Ovary (tissue), 9 donors: ENCODE measurements around the gene COL5A2. TPM values are rescaled to one million over a fixed set of nuclear protein-coding genes. Genes with fewer than 3 reads are reported as not detected.

Experiments
- DNase-seq, 5 donors: peaks; one replicate each; pipeline ENCODE4 v3.0.0-alpha.2; 2019 to 2020
- H3K27ac ChIP-seq, 2 donors: fragments of 200-600 bp; one replicate each; pipeline versions ENCODE4 v1.5.1 to v1.8.0; 2019 to 2022
- H3K27me3 ChIP-seq: fragments of 200-600 bp; one replicate; pipeline ENCODE4 v1.8.0; 2022
- H3K36me3 ChIP-seq: fragments of 200-600 bp; sonication (generic); one replicate; pipeline ENCODE4 v1.5.1; 2019
- H3K4me1 ChIP-seq: one replicate; pipeline ENCODE4 v1.8.1; 2013; ENCODE audit warnings: mild to moderate bottlenecking, moderate library complexity; ENCODE audit not compliant: insufficient read depth
- H3K4me3 ChIP-seq: fragments of 200-600 bp; sonication (generic); one replicate; pipeline ENCODE4 v1.5.1; 2017
- H3K9me3 ChIP-seq, 2 donors: fragments of 200-600 bp in 1 of 2; sonication (generic) in 1 of 2; one replicate each; pipeline versions ENCODE4 v1.5.1 to v1.8.1; 2013 to 2019; ENCODE audit warnings: mild to moderate bottlenecking in 1 of 2, moderate library complexity in 1 of 2
- CTCF ChIP-seq, 3 donors: fragments of 450-650 bp in 2 of 3; fragments of 200-600 bp in 1 of 3; IDR thresholded peaks; one replicate each; pipeline versions ENCODE4 v1.5.1 to v1.8.0; 2016 to 2022; ENCODE audit warnings: antibody characterized with exemption in 3 of 3, mild to moderate bottlenecking in 1 of 3
- EP300 ChIP-seq: sonication (generic); formaldehyde crosslinking; IDR thresholded peaks from one replicate; pipeline ENCODE4 v1.6.1; 2017; ENCODE audit warnings: antibody characterized with exemption
- POLR2A ChIP-seq: fragments of 450-650 bp; IDR thresholded peaks from one replicate; pipeline ENCODE4 v1.6.1; 2017; ENCODE audit warnings: antibody characterized with exemption, mild to moderate bottlenecking, moderate library complexity
- WGBS, 3 donors: extraction: QIAGEN DNeasy Blood & Tissue Kit in 1 of 3; methylation state at CpG; one replicate each; pipeline versions ENCODE4 v1.1.5 to v1.1.7; 2013 to 2017; 5-methylcytosine and 5-hydroxymethylcytosine counted together
- intact Hi-C, 4 donors: fragments of 100-400 bp; cut with DNase I; formaldehyde crosslinking; loops; one replicate each; pipeline versions ENCODE4 v1.11.0 to v1.15.1; 2022 to 2023
- polyA plus RNA-seq, 2 donors: library from polyadenylated mRNA; stranded (reverse); fragments of 200-250 nt in 1 of 2; fragments of 350-450 nt in 1 of 2; fragmentation: Illumina TruSeq in 1 of 2; extraction: RNeasy Lipid Tissue Mini Kit (QIAGEN cat#74804) in 1 of 2; gene quantifications; one replicate each; pipeline ENCODE4 v1.2.3, GENCODE V29; 2013 to 2014
- total RNA-seq, 7 donors: library from RNA; depleted of rRNA in 2 of 7; stranded (reverse); fragments of >200 nt in 2 of 7; fragmentation: NEBNext Ultra II Directional in 3 of 7; extraction: Animal tissue kit (Norgen Biotek cat#: 25700) in 3 of 7; gene quantifications; one replicate each; pipeline versions ENCODE4 v1.1.0 to v1.2.4, GENCODE V29; 2016 to 2023
- donor health status: DM: no; HTN: no; CAD: no; lungs with moderate emphysema.
- donor health status: DM: no; HTN: no; CAD: no.
- donor health status: Bipolar disorder and iron deficiency.
- donor health status: DM: yes; HTN: yes; CAD: no.
- donor health status: DM: no; HTN: no; CAD: no.
- donor health status: DM: yes; HTN: yes; CAD: no.

The COL5A2 gene
- total and polyA plus RNA-seq, 9 donors = 25.2 to 46.8 (median 31.7) TPM

GRCh38 chr2:189109921-189110397 is 69.6 kb downstream of the COL5A2 start:
- 78 to 85% (median 80%) methylated on average over 2 of the region's 2 CpGs for WGBS, 3 donors
- Histone ChIP-seq H3K27ac (no peak overlapping the region), H3K9me3 (no peaks in the 10 kb centered on the region), H3K4me1 (no peaks in the 10 kb centered on the region), H3K36me3 (no peaks in the 10 kb centered on the region), H3K4me3 (no peak overlapping the region), H3K27me3 (no peaks in the 10 kb centered on the region)
- intact Hi-C loops = loop anchor here in 2 of 4 donors (10.0 kb wide), 2 partner anchors 55 to 175 kb away; no protein-coding TSS in a partner anchor
- TF ChIP-seq CTCF (IDR thresholded peaks at IDR 0.05) (no peak), EP300 (no peak), POLR2A (no peak)
- DNase-seq = no peak

- Histone ChIP-seq H3K4me1 (no peaks in the 10 kb centered on the region), H3K4me3 (no peak overlapping the region), H3K27me3 (no peaks in the 10 kb centered on the region), H3K27ac (no peak overlapping the region), H3K36me3 (no peaks in the 10 kb centered on the region), H3K9me3 (no peaks in the 10 kb centered on the region)
- no peak for DNase-seq
- 40 to 71% (median 63%) methylated on average over 2 of the region's 2 CpGs for WGBS, 3 donors
- intact Hi-C loops = no loop called here
- TF ChIP-seq EP300 (no peak), CTCF (IDR thresholded peaks at IDR 0.05) (no peak), POLR2A (no peak)
These were observed 74.6 kb downstream of the COL5A2 start for GRCh38 chr2:189104934-189105333.

- intact Hi-C loops = no loop called here
- DNase-seq = no peak
- no peak overlapping the region for H3K27ac ChIP-seq
- WGBS, 3 donors = 82 to 88% (median 88%) methylated on average over 3 of the region's 3 CpGs
- H3K4me1 ChIP-seq = no peaks in the 10 kb centered on the region
- no peaks in the 10 kb centered on the region for H3K27me3 ChIP-seq
- TF ChIP-seq EP300 (no peak), CTCF (IDR thresholded peaks at IDR 0.05) (no peak), POLR2A (no peak)
- no peaks in the 10 kb centered on the region for H3K36me3 ChIP-seq
- no peak overlapping the region for H3K4me3 ChIP-seq
- no peaks in the 10 kb centered on the region for H3K9me3 ChIP-seq
These were observed 76.8 kb downstream of the COL5A2 start for GRCh38 chr2:189102735-189103134.

GRCh38 chr2:189097934-189098333 is 81.6 kb downstream of the COL5A2 start:
- DNase-seq = no peak
- Histone ChIP-seq H3K27ac (no peak overlapping the region), H3K36me3 (no peaks in the 10 kb centered on the region), H3K27me3 (no peaks in the 10 kb centered on the region), H3K4me3 (no peak overlapping the region), H3K9me3 (no peaks in the 10 kb centered on the region), H3K4me1 (no peaks in the 10 kb centered on the region)
- TF ChIP-seq POLR2A = no peak
- TF ChIP-seq EP300 = no peak
- TF ChIP-seq CTCF (IDR thresholded peaks at IDR 0.05) = no peak
- intact Hi-C loops = loop anchor here in 3 of 4 donors (10.0 kb wide), 2 partner anchors 187 to 317 kb away; no protein-coding TSS in a partner anchor
- WGBS, 3 donors = 26 to 50% (median 28%) methylated on average over 1 of the region's 1 CpG
